ENCODE measurements around the gene ZBTB20.
"Not testable (repeated sequence)": the region's sequence is repeated elsewhere in the genome, so short reads cannot be mapped to it uniquely, and the experiment has no call there.

Gene ZBTB20

GRCh38 chr3:114812541-114813238, 334.4 kb downstream of the ZBTB20 start:
- DNase-seq; in situ Hi-C loops (cut with MboI; ENCODE audit: low pct_unique_long_range_greater_than_20kb, low sequenced_read_pairs): not testable (repeated sequence)

- no peak for DNase-seq
- in situ Hi-C loops (cut with MboI; ENCODE audit: low pct_unique_long_range_greater_than_20kb, low sequenced_read_pairs) = no loop called here
Observed at GRCh38 chr3:114809668-114810413, 337.2 kb downstream of the ZBTB20 start.

GRCh38 chr3:114804099-114804498, 343.0 kb downstream of the ZBTB20 start:
- no peak for DNase-seq
- in situ Hi-C loops (cut with MboI; ENCODE audit: low pct_unique_long_range_greater_than_20kb, low sequenced_read_pairs) = no loop called here

GRCh38 chr3:114803042-114803695, 343.9 kb downstream of the ZBTB20 start:
- DNase-seq = no peak
- in situ Hi-C loops (cut with MboI; ENCODE audit: low pct_unique_long_range_greater_than_20kb, low sequenced_read_pairs) = no loop called here

- in situ Hi-C loops (cut with MboI; ENCODE audit: low pct_unique_long_range_greater_than_20kb, low sequenced_read_pairs) = no loop called here
- no peak for DNase-seq
Observed at GRCh38 chr3:114800272-114801031, 346.6 kb downstream of the ZBTB20 start.

GRCh38 chr3:114799816-114800215, 347.3 kb downstream of the ZBTB20 start:
- no peak for DNase-seq
- in situ Hi-C loops (cut with MboI; ENCODE audit: low pct_unique_long_range_greater_than_20kb, low sequenced_read_pairs) = no loop called here

GRCh38 chr3:114796796-114797195, 350.3 kb downstream of the ZBTB20 start:
- in situ Hi-C loops (cut with MboI; ENCODE audit: low pct_unique_long_range_greater_than_20kb, low sequenced_read_pairs) = no loop called here
- no peak for DNase-seq

GRCh38 chr3:114794894-114795630, 352.0 kb downstream of the ZBTB20 start:
- in situ Hi-C loops (cut with MboI; ENCODE audit: low pct_unique_long_range_greater_than_20kb, low sequenced_read_pairs) = no loop called here
- DNase-seq = no peak

GRCh38 chr3:114792159-114792918, 354.7 kb downstream of the ZBTB20 start:
- in situ Hi-C loops (cut with MboI; ENCODE audit: low pct_unique_long_range_greater_than_20kb, low sequenced_read_pairs) = no loop called here
- DNase-seq = no peak

GRCh38 chr3:114790752-114791151, 356.3 kb downstream of the ZBTB20 start:
- no peak for DNase-seq
- in situ Hi-C loops (cut with MboI; ENCODE audit: low pct_unique_long_range_greater_than_20kb, low sequenced_read_pairs) = no loop called here

- DNase-seq = no peak
- in situ Hi-C loops (cut with MboI; ENCODE audit: low pct_unique_long_range_greater_than_20kb, low sequenced_read_pairs) = no loop called here
Observed at GRCh38 chr3:114789803-114790202, 357.3 kb downstream of the ZBTB20 start.

- no peak for DNase-seq
- in situ Hi-C loops (cut with MboI; ENCODE audit: low pct_unique_long_range_greater_than_20kb, low sequenced_read_pairs) = no loop called here
Observed at GRCh38 chr3:114775395-114775794, 371.7 kb downstream of the ZBTB20 start.

- DNase-seq = no peak
- in situ Hi-C loops (cut with MboI; ENCODE audit: low pct_unique_long_range_greater_than_20kb, low sequenced_read_pairs) = no loop called here
Observed at GRCh38 chr3:114770874-114771273, 376.2 kb downstream of the ZBTB20 start.

- DNase-seq = no peak
- in situ Hi-C loops (cut with MboI; ENCODE audit: low pct_unique_long_range_greater_than_20kb, low sequenced_read_pairs) = no loop called here
Observed at GRCh38 chr3:114764056-114764492, 383.0 kb downstream of the ZBTB20 start.

- in situ Hi-C loops (cut with MboI; ENCODE audit: low pct_unique_long_range_greater_than_20kb, low sequenced_read_pairs) = no loop called here
- no peak for DNase-seq
Observed at GRCh38 chr3:114762144-114762543, 384.9 kb downstream of the ZBTB20 start.

GRCh38 chr3:114760679-114761078, 386.4 kb downstream of the ZBTB20 start:
- DNase-seq = no peak

GRCh38 chr3:114758831-114759699, 388.0 kb downstream of the ZBTB20 start:
- in situ Hi-C loops (cut with MboI; ENCODE audit: low pct_unique_long_range_greater_than_20kb, low sequenced_read_pairs) = no loop called here
- no peak for DNase-seq

More at GRCh38 chr3:114760679-114761078, 386.4 kb downstream of the ZBTB20 start:
- in situ Hi-C loops (cut with MboI; ENCODE audit: low pct_unique_long_range_greater_than_20kb, low sequenced_read_pairs) = no loop called here
